ENCODE measurements around the gene PLXNB1. TPM values are rescaled to one million over a fixed set of nuclear protein-coding genes. Genes with fewer than 3 reads are reported as not detected.

Gene PLXNB1
- total and polyA plus RNA-seq, 2 of the 13 experiments (the other 11 are each of a cell fraction or from before 2014, with no cell fraction given) = 86.0 to 143 TPM

DNA sequence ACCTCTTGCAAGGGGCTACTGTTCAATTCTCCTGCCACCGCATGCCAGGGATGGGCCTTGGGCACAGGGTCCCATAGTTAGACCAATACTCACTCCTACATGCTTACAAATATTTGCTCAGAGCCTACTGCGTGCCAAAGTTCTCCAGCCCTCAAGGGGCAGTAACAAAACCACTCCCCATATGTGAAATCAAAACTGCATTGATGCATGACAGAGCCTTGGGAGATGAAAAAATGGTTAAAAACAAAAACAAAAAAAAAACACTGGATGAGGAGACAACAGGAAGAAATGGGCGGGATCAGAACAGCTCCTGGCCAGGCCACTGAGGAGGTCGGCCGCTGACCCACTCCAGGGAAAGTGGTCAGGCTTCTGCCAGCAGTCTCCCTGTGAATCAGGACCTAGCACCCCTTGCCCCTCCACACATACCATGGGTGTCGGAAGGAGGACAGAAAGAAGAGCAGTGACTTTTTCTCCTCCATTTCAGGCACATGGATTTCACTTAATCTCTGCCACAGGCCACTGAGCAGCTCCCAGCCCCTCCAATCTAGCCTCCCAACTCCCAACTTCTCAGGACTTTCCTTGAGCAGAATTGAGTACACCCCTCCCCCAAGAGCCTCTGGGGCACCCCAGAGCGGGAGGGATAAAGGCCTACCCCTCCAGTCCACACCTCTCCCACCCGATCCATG, 2.8 kb downstream of the PLXNB1 start (continued):
- TF ChIP-seq, protein P1, sequence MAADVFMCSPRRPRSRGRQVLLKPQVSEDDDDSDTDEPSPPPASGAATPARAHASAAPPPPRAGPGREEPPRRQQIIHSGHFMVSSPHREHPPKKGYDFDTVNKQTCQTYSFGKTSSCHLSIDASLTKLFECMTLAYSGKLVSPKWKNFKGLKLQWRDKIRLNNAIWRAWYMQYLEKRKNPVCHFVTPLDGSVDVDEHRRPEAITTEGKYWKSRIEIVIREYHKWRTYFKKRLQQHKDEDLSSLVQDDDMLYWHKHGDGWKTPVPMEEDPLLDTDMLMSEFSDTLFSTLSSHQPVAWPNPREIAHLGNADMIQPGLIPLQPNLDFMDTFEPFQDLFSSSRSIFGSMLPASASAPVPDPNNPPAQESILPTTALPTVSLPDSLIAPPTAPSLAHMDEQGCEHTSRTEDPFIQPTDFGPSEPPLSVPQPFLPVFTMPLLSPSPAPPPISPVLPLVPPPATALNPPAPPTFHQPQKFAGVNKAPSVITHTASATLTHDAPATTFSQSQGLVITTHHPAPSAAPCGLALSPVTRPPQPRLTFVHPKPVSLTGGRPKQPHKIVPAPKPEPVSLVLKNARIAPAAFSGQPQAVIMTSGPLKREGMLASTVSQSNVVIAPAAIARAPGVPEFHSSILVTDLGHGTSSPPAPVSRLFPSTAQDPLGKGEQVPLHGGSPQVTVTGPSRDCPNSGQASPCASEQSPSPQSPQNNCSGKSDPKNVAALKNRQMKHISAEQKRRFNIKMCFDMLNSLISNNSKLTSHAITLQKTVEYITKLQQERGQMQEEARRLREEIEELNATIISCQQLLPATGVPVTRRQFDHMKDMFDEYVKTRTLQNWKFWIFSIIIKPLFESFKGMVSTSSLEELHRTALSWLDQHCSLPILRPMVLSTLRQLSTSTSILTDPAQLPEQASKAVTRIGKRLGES (CRISPR knock-in tag; IDR thresholded peaks at IDR 0.05; ENCODE audit: borderline replicate concordance) = no peak
- no peak for TF ChIP-seq ZSCAN30 (CRISPR knock-in tag; IDR thresholded peaks at IDR 0.05)
- no peak for TF ChIP-seq RARG (CRISPR knock-in tag; IDR thresholded peaks at IDR 0.05; ENCODE audit: low read depth)
- TF ChIP-seq ZNF432 (CRISPR knock-in tag; IDR thresholded peaks at IDR 0.05; ENCODE audit: borderline replicate concordance) = no peak
- no peak for TF ChIP-seq ATRX (CRISPR knock-in tag; IDR thresholded peaks at IDR 0.05; ENCODE audit: borderline replicate concordance)
- no peak for TF ChIP-seq BRCA1 (CRISPR knock-in tag; IDR thresholded peaks at IDR 0.05)
- TF ChIP-seq, protein P2, sequence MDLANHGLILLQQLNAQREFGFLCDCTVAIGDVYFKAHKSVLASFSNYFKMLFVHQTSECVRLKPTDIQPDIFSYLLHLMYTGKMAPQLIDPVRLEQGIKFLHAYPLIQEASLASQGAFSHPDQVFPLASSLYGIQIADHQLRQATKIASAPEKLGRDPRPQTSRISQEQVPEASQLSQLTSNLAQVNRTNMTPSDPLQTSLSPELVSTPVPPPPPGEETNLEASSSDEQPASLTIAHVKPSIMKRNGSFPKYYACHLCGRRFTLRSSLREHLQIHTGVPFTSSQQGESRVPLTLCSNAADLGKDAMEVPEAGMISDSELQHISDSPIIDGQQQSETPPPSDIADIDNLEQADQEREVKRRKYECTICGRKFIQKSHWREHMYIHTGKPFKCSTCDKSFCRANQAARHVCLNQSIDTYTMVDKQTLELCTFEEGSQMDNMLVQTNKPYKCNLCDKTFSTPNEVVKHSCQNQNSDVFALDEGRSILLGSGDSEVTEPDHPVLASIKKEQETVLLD (CRISPR knock-in tag; IDR thresholded peaks at IDR 0.05; ENCODE audit: low read depth) = no peak
- TF ChIP-seq ZNF282 (IDR thresholded peaks at IDR 0.05; ENCODE audit: partially characterized antibody) = no peak
- TF ChIP-seq, protein P3, sequence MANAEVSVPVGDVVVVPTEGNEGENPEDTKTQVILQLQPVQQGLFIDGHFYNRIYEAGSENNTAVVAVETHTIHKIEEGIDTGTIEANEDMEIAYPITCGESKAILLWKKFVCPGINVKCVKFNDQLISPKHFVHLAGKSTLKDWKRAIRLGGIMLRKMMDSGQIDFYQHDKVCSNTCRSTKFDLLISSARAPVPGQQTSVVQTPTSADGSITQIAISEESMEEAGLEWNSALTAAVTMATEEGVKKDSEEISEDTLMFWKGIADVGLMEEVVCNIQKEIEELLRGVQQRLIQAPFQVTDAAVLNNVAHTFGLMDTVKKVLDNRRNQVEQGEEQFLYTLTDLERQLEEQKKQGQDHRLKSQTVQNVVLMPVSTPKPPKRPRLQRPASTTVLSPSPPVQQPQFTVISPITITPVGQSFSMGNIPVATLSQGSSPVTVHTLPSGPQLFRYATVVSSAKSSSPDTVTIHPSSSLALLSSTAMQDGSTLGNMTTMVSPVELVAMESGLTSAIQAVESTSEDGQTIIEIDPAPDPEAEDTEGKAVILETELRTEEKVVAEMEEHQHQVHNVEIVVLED (CRISPR knock-in tag; IDR thresholded peaks at IDR 0.05; ENCODE audit: borderline replicate concordance) = no peak
- TF ChIP-seq TBX2 (CRISPR knock-in tag; IDR thresholded peaks at IDR 0.05; ENCODE audit: borderline replicate concordance) = peak; percentile 54
- no peak for TF ChIP-seq GLI4 (CRISPR knock-in tag; IDR thresholded peaks at IDR 0.05; ENCODE audit: borderline replicate concordance)
- no peak for TF ChIP-seq ZFAT (CRISPR knock-in tag; conservative IDR thresholded peaks at IDR 0.05)
- no peak for TF ChIP-seq CENPT (CRISPR knock-in tag; IDR thresholded peaks at IDR 0.05; ENCODE audit: low read depth)
- 0 out of 2 replicates have a peak, but pooled peaks have one; percentile 13 for TF ChIP-seq FOXK1 (CRISPR knock-in tag; IDR thresholded peaks at IDR 0.05; ENCODE audit: borderline replicate concordance, low read depth)
- TF ChIP-seq ZNF670 (CRISPR knock-in tag; IDR thresholded peaks at IDR 0.05; ENCODE audit: borderline replicate concordance) = no peak
- TF ChIP-seq IRF2 (CRISPR knock-in tag; IDR thresholded peaks at IDR 0.05) = peak; percentile 37; the same call in 1 of the 2 replicates
- no peak for TF ChIP-seq MAZ (IDR thresholded peaks at IDR 0.05; ENCODE audit: borderline replicate concordance, low read depth, low read length)
- TF ChIP-seq MAZ (CRISPR knock-in tag; IDR thresholded peaks at IDR 0.05; ENCODE audit: low read depth) = no peak
- TF ChIP-seq ZNF615 (CRISPR knock-in tag; IDR thresholded peaks at IDR 0.05; ENCODE audit: borderline replicate concordance) = no peak
- no peak for TF ChIP-seq ZSCAN31 (CRISPR knock-in tag; IDR thresholded peaks at IDR 0.05; ENCODE audit: low read depth)
- no peak for TF ChIP-seq ATM (IDR thresholded peaks at IDR 0.05; ENCODE audit: borderline replicate concordance)
- TF ChIP-seq CBX1 (IDR thresholded peaks at IDR 0.05; ENCODE audit: low read depth) = no peak
- TF ChIP-seq HDAC1 (CRISPR knock-in tag; IDR thresholded peaks at IDR 0.05) = peak; percentile 36; the same call in 1 of the 2 replicates

All from HepG2 (cell line).